Measurements from ENCODE around the gene MISP. TPM values are rescaled to one million over a fixed set of nuclear protein-coding genes. Genes with fewer than 3 reads are reported as not detected.

MISP gene
- total and polyA plus RNA-seq, 9 of the 15 experiments (the other 6 are each of a cell fraction or from before 2014, with no cell fraction given): 0.04 to 0.29 (median 0.05) TPM; not detected in 5

DNA sequence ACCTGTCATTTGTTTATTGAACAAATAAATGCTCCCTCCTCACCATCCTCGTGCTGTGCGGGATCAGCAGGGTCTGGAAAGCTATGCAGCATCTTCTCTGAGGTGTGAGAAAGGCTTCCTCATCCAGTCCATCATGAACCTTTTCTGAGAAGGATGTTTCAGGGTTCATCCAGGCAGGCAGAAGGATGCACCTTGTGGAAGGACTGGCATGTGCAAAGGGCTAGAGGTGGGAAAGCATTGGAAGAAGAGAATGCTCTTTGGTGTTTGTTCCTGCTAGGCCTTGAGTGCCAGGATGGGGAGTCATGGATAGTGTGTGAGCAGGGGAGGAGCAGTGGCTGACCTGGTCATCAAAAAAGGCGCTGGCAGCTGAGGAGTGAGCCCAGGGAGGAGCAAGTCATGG, 35.6 kb upstream of the MISP start (continued):
- TF ChIP-seq, protein P1, sequence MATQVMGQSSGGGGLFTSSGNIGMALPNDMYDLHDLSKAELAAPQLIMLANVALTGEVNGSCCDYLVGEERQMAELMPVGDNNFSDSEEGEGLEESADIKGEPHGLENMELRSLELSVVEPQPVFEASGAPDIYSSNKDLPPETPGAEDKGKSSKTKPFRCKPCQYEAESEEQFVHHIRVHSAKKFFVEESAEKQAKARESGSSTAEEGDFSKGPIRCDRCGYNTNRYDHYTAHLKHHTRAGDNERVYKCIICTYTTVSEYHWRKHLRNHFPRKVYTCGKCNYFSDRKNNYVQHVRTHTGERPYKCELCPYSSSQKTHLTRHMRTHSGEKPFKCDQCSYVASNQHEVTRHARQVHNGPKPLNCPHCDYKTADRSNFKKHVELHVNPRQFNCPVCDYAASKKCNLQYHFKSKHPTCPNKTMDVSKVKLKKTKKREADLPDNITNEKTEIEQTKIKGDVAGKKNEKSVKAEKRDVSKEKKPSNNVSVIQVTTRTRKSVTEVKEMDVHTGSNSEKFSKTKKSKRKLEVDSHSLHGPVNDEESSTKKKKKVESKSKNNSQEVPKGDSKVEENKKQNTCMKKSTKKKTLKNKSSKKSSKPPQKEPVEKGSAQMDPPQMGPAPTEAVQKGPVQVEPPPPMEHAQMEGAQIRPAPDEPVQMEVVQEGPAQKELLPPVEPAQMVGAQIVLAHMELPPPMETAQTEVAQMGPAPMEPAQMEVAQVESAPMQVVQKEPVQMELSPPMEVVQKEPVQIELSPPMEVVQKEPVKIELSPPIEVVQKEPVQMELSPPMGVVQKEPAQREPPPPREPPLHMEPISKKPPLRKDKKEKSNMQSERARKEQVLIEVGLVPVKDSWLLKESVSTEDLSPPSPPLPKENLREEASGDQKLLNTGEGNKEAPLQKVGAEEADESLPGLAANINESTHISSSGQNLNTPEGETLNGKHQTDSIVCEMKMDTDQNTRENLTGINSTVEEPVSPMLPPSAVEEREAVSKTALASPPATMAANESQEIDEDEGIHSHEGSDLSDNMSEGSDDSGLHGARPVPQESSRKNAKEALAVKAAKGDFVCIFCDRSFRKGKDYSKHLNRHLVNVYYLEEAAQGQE (IDR thresholded peaks at IDR 0.05; ENCODE audit: borderline replicate concordance): no peak
- TF ChIP-seq, protein P1 (CRISPR knock-in tag; IDR thresholded peaks at IDR 0.05; ENCODE audit: low read depth): no peak
- TF ChIP-seq, protein P2, sequence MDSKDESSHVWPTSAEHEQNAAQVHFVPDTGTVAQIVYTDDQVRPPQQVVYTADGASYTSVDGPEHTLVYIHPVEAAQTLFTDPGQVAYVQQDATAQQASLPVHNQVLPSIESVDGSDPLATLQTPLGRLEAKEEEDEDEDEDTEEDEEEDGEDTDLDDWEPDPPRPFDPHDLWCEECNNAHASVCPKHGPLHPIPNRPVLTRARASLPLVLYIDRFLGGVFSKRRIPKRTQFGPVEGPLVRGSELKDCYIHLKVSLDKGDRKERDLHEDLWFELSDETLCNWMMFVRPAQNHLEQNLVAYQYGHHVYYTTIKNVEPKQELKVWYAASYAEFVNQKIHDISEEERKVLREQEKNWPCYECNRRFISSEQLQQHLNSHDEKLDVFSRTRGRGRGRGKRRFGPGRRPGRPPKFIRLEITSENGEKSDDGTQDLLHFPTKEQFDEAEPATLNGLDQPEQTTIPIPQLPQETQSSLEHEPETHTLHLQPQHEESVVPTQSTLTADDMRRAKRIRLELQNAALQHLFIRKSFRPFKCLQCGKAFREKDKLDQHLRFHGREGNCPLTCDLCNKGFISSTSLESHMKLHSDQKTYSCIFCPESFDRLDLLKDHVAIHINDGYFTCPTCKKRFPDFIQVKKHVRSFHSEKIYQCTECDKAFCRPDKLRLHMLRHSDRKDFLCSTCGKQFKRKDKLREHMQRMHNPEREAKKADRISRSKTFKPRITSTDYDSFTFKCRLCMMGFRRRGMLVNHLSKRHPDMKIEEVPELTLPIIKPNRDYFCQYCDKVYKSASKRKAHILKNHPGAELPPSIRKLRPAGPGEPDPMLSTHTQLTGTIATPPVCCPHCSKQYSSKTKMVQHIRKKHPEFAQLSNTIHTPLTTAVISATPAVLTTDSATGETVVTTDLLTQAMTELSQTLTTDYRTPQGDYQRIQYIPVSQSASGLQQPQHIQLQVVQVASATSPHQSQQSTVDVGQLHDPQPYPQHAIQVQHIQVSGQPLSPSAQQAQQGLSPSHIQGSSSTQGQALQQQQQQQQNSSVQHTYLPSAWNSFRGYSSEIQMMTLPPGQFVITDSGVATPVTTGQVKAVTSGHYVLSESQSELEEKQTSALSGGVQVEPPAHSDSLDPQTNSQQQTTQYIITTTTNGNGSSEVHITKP (IDR thresholded peaks at IDR 0.05; ENCODE audit: partially characterized antibody): no peak
- TF ChIP-seq TFAM (CRISPR knock-in tag; conservative IDR thresholded peaks at IDR 0.05) (no peak), CBX1 (IDR thresholded peaks at IDR 0.05; ENCODE audit: low read depth) (peak; percentile 74; the same call in 1 of the 2 replicates), ARID3A (IDR thresholded peaks at IDR 0.05; ENCODE audit: borderline replicate concordance, low read depth, low read length) (no peak), ZNF24 (IDR thresholded peaks at IDR 0.05) (no peak)
